Loucy (cell line): ENCODE measurements around the gene HIGD2A.
A peak's percentile ranks its signal among the peaks of the same experiment; 100 is the strongest.

ENCODE experiments used
- H2AFZ ChIP-seq: fragments of 200-600 bp; sonication (generic); 2 replicates; pipeline ENCODE4 v1.6.0; 2016; ENCODE audit warnings: antibody characterized with exemption, mild to moderate bottlenecking, low read length, moderate library complexity
- H3F3A ChIP-seq: fragments of 200-600 bp; 2 replicates; pipeline ENCODE4 v1.6.0; 2016; ENCODE audit warnings: antibody characterized with exemption, low read depth, mild to moderate bottlenecking
- H3K27me3 ChIP-seq: fragments of 200-600 bp; sonication (generic); 2 replicates; pipeline ENCODE4 v1.6.1; 2014; ENCODE audit warnings: low read length, mild to moderate bottlenecking; ENCODE audit not compliant: insufficient read depth, poor library complexity, severe bottlenecking
- H3K36me3 ChIP-seq: fragments of 200-600 bp; sonication (generic); 2 replicates; pipeline ENCODE4 v1.6.1; 2016; ENCODE audit warnings: low read length; ENCODE audit not compliant: insufficient read depth
- H3K4me1 ChIP-seq: fragments of 200-600 bp; sonication (generic); 2 replicates; pipeline ENCODE4 v1.5.1; 2014; ENCODE audit warnings: low read length, mild to moderate bottlenecking; ENCODE audit not compliant: insufficient read depth, poor library complexity, severe bottlenecking
- H3K4me2 ChIP-seq: fragments of 200-600 bp; sonication (generic); 2 replicates; pipeline ENCODE4 v1.6.0; 2014; ENCODE audit warnings: antibody characterized with exemption, low read length, low read depth, mild to moderate bottlenecking; ENCODE audit not compliant: poor library complexity, severe bottlenecking
- H3K4me3 ChIP-seq: fragments of 200-600 bp; sonication (generic); 2 replicates; pipeline ENCODE4 v1.5.1; 2014; ENCODE audit warnings: low read length, mild to moderate bottlenecking, mixed read lengths; ENCODE audit not compliant: poor library complexity, severe bottlenecking
- H3K79me2 ChIP-seq: fragments of 200-600 bp; sonication (generic); 2 replicates; pipeline ENCODE4 v1.6.1; 2014; ENCODE audit warnings: low read length; ENCODE audit not compliant: insufficient read depth
- H3K9ac ChIP-seq: fragments of 200-600 bp; sonication (generic); 2 replicates; pipeline ENCODE4 v1.6.0; 2014; ENCODE audit warnings: mild to moderate bottlenecking, low read depth, low read length, moderate library complexity; ENCODE audit not compliant: poor library complexity, severe bottlenecking
- H3K9me2 ChIP-seq: fragments of 200-600 bp; sonication (generic); replicated peaks from 2 replicates; pipeline ENCODE4 v1.6.1; 2016; ENCODE audit warnings: low read depth, low read length, mixed read lengths
- H3K9me3 ChIP-seq: fragments of 200-600 bp; sonication (generic); 2 replicates; pipeline ENCODE4 v1.6.1; 2014; ENCODE audit warnings: mild to moderate bottlenecking, antibody characterized with exemption, low read length, low read depth; ENCODE audit not compliant: insufficient read depth
- H4K20me1 ChIP-seq: fragments of 200-600 bp; sonication (generic); 2 replicates; pipeline ENCODE4 v1.6.0; 2014; ENCODE audit warnings: antibody characterized with exemption, low read length, mild to moderate bottlenecking; ENCODE audit not compliant: insufficient read depth, poor library complexity, severe bottlenecking
- EZH2phosphoT487 ChIP-seq: fragments of 200-600 bp; IDR thresholded peaks from 2 replicates; pipeline ENCODE4 v1.6.1; 2018; ENCODE audit warnings: antibody characterized with exemption, mild to moderate bottlenecking, moderate library complexity, borderline replicate concordance
- TF ChIP-seq, protein P1 (sequence below): fragments of 200-600 bp; sonication (generic); conservative IDR thresholded peaks from 2 replicates; pipeline ENCODE4 v1.5.1; 2014; ENCODE audit warnings: mild to moderate bottlenecking, antibody characterized with exemption, low read length

HIGD2A gene

GRCh38 chr5:176384366-176384930 lies 4.1 kb upstream of the HIGD2A start:
- Histone ChIP-seq H2AFZ (no peak overlapping the region), H3K4me2 (no peak overlapping the region), H3K79me2 (peaks cover 29% of the 10 kb centered on the region), H3K27me3 (no peaks in the 10 kb centered on the region), H3K9me2 (no peaks in the 10 kb centered on the region), H3K4me3 (no peak overlapping the region), H3K9me3 (no peaks in the 10 kb centered on the region), H3K36me3 (peaks cover 4% of the 10 kb centered on the region; the same call in 1 of the 2 replicates), H3F3A (no peaks in the 10 kb centered on the region), H4K20me1 (no peaks in the 10 kb centered on the region), H3K4me1 (peaks cover 6% of the 10 kb centered on the region), H3K9ac (no peak overlapping the region)
- no peak for TF ChIP-seq EZH2phosphoT487
- TF ChIP-seq, protein P1, sequence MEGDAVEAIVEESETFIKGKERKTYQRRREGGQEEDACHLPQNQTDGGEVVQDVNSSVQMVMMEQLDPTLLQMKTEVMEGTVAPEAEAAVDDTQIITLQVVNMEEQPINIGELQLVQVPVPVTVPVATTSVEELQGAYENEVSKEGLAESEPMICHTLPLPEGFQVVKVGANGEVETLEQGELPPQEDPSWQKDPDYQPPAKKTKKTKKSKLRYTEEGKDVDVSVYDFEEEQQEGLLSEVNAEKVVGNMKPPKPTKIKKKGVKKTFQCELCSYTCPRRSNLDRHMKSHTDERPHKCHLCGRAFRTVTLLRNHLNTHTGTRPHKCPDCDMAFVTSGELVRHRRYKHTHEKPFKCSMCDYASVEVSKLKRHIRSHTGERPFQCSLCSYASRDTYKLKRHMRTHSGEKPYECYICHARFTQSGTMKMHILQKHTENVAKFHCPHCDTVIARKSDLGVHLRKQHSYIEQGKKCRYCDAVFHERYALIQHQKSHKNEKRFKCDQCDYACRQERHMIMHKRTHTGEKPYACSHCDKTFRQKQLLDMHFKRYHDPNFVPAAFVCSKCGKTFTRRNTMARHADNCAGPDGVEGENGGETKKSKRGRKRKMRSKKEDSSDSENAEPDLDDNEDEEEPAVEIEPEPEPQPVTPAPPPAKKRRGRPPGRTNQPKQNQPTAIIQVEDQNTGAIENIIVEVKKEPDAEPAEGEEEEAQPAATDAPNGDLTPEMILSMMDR: no peak

- no peaks in the 10 kb centered on the region for H3K9me2 ChIP-seq
- peaks cover 6% of the 10 kb centered on the region for H3K4me1 ChIP-seq
- H3K4me2 ChIP-seq: no peak overlapping the region
- peaks cover 4% of the 10 kb centered on the region; the same call in 1 of the 2 replicates for H3K36me3 ChIP-seq
- H3F3A ChIP-seq: no peaks in the 10 kb centered on the region
- no peak overlapping the region for H3K4me3 ChIP-seq
- H3K9me3 ChIP-seq: no peaks in the 10 kb centered on the region
- no peaks in the 10 kb centered on the region for H4K20me1 ChIP-seq
- H2AFZ ChIP-seq: no peak overlapping the region
- H3K27me3 ChIP-seq: no peaks in the 10 kb centered on the region
- TF ChIP-seq, protein P1: no peak
- no peak for TF ChIP-seq EZH2phosphoT487
- H3K9ac ChIP-seq: no peak overlapping the region
- H3K79me2 ChIP-seq: peaks cover 29% of the 10 kb centered on the region
Measured at GRCh38 chr5:176384991-176385390, 3.6 kb upstream of the HIGD2A start.

- Histone ChIP-seq H3K9ac (peak overlapping the region; percentile 87), H3K4me3 (peak overlapping the region; percentile 96), H4K20me1 (no peaks in the 10 kb centered on the region), H3K9me2 (no peaks in the 10 kb centered on the region), H3K9me3 (no peaks in the 10 kb centered on the region), H3K4me1 (peaks cover 6% of the 10 kb centered on the region), H3K36me3 (peaks cover 4% of the 10 kb centered on the region; the same call in 1 of the 2 replicates), H3K79me2 (peaks cover 37% of the 10 kb centered on the region), H3K27me3 (no peaks in the 10 kb centered on the region), H3K4me2 (peak overlapping the region; percentile 88), H3F3A (no peaks in the 10 kb centered on the region), H2AFZ (no peak overlapping the region)
- TF ChIP-seq EZH2phosphoT487: no peak
- TF ChIP-seq, protein P1: no peak
Measured at GRCh38 chr5:176386491-176386890, 2.1 kb upstream of the HIGD2A start.
